ENCODE data around the gene PSMD4.
"Not testable (repeated sequence)": the region's sequence is repeated elsewhere in the genome, so short reads cannot be mapped to it uniquely, and the experiment has no call there.

PSMD4 gene

GRCh38 chr1:151254217-151255213, at the start of gene PSMD4:
Gene PSMD4 (plus strand): TSS chr1:151254734. CDS start chr1:151254783, 49 bp downstream.
- DNase-seq: peak; percentile 52 to 96 (median 91)

GRCh38 chr1:151205381-151205965, 49.1 kb upstream of the PSMD4 start:
- DNase-seq: not testable (repeated sequence)

DNA sequence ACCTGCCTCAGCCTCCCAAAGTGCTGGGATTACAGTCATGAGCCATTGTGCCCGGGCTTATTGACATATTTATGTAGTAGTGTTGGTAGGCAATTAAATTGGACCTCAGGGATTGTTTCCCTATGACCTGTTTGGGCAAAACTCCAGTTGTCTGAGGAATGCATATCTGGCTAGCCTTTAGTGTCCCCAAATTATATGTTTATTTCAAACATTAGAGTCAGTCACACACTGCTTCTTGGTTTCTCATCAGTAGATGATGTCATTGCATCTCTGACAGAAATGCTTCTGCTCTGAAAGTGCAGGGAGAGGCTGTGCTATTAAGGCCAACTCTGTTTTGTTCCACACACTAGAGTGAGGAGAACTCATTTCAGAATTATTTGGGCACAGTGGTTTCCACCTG, 43.7 kb upstream of the PSMD4 start:
- no peak for DNase-seq

GRCh38 chr1:151211972-151212705, 42.4 kb upstream of the PSMD4 start:
- no peak for DNase-seq

- no peak for DNase-seq
Observed at GRCh38 chr1:151213560-151213959, 41.0 kb upstream of the PSMD4 start.

GRCh38 chr1:151221616-151222015, 32.9 kb upstream of the PSMD4 start:
- no peak for DNase-seq

DNA sequence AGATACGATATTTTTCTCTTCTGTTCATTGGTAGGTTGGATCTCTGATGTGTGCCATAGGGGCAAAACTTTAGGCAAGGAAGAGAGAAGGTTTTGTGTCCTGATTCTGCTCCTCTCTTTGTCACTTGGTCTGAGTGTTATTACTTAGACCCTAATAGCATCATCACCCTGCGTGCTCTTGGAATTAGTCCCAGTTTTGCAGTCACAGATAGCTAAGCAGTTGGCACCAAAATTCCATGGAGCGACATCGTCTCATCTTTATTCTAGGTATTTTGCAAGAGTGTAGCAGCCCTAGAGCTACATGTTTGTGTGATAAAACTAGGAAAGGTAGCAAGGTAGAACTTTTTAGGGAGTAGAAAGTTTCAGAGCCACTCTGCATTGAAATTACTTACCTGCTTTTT, 32.4 kb upstream of the PSMD4 start:
- DNase-seq: no peak

GRCh38 chr1:151235235-151235634, 19.3 kb upstream of the PSMD4 start:
- no peak for DNase-seq

GRCh38 chr1:151237678-151238466, 16.7 kb upstream of the PSMD4 start:
- DNase-seq: no peak

DNA sequence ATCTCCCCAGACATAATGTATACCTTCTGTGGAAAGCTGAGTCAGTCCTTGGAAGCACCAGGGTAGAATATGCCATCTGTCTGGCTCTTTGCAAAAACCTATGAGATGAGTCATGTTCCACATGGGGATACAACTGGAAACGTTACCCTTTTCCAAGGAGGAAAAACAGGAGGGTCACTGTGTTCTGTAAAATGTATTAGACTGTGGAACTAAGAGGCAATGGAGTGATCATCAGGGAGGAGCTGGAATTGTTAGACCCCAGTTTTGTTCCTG, 16.1 kb upstream of the PSMD4 start:
- peak in 9 of 58 donors; percentile 2 to 66 (median 10) for DNase-seq

DNA sequence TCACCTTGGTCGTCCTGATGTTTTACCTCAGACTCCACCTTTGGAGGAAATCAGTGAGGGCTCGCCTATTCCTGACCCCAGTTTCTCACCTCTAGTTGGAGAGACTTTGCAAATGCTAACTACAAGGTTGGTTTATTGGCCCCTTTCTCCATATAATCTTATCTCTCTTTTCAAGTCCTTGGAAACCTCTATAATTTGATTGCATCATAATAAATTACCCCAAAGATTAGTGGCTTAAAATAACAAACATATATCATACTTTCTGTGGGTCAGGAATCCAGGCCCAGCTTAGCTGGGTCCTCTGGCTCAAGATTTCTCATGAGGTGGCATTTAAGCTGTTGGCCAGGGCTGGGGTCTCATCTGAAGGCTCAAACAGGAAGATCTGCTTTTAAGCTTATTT, 12.1 kb upstream of the PSMD4 start:
- DNase-seq: no peak

DNA sequence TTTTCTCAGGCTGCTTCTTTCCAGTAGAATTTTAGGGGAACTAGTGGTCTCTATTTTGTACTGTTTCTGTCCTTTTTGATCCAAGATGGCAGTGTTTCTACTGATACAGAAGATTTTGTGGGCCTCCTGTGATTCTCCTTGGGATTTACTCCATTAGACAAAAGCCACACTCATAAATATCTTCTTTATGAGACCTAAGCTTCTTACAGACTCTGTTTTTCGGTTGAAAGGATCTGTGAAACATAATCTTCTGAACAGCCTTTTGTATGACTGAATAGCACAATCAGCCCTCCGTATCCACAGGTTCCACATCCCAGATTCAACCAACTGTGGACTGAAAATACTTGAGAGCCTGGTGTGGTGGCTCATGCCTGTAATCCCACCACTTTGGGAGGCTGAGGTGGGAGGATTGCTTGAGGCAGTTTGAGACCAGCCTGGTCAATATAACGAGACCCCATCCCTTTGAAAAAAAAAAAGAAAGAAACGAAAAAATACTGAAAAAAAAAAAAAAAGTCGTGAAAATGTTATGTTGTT, 10.8 kb upstream of the PSMD4 start:
- DNase-seq: no peak

- no peak for DNase-seq
Observed at GRCh38 chr1:151246786-151247185, 7.7 kb upstream of the PSMD4 start.

GRCh38 chr1:151251656-151252470, 2.7 kb upstream of the PSMD4 start:
- DNase-seq: peak in 36 of 58 donors; percentile 1 to 68 (median 22)

GRCh38 chr1:151255381-151255780, 847 bp downstream of the PSMD4 start:
- no peak for DNase-seq

- no peak for DNase-seq
Observed at GRCh38 chr1:151259351-151259750, 4.8 kb downstream of the PSMD4 start.

DNA sequence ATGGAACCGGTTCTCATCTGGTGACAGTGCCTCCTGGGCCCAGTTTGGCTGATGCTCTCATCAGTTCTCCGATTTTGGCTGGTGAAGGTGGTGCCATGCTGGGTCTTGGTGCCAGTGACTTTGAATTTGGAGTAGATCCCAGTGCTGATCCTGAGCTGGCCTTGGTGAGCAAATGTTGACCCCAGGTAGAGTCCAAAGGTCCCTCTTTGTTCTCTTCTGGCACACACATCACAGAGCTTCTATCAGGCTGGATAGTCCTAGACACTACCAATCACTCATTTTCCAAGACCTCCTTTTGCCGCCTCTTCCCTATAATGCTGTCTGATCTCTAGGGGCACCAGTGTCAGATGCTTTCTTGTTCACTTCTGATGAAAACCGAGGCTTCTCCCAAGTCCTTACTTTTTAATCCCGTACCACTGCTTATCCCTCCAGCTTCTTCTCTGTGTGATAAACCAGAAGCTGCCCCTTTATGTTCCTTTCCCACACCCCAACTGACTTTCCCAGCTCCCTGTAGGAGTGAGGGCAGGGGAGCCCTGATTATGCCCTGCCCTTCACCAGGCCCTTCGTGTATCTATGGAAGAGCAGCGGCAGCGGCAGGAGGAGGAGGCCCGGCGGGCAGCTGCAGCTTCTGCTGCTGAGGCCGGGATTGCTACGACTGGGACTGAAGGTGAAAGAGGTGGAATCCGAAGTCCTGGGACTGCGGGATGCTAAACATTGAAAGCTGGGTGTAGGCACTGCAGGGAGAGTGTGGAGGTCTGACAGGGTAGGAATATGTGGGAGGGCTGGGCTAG, 11.1 kb downstream of the PSMD4 start:
- no peak for DNase-seq

DNA sequence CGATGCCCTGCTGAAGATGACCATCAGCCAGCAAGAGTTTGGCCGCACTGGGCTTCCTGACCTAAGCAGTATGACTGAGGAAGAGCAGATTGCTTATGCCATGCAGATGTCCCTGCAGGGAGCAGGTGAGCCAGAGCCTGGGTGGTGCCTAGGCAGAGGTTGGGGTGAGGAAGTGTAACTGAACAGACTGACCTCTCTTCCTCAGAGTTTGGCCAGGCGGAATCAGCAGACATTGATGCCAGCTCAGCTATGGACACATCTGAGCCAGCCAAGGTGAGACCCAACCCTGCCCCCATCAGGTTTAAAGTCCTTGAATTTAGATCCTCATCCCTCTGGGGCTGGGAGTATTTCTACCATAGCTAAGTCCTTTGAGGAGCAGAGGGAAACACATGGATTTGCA, 11.8 kb downstream of the PSMD4 start:
- DNase-seq: no peak

DNA sequence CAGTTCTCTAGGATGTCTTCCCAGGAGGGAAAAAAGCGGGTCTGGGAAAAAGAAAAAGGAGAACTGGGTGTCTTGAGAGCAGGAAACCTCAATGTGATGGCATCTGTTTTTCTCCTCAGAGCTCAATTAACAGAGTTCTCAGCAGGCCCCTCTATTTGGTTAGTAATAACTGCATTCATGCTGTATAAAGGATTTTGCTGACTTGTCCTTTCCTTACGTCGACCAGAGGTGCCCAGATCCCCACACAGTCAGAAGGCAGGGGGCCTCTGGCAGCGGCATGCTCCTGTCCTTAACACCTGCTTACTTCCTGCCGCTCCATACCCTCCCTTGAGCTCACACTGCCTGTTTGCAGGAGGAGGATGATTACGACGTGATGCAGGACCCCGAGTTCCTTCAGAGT, 12.3 kb downstream of the PSMD4 start:
- no peak for DNase-seq
